Measurements from ENCODE around the gene MYO16.
"Not testable (repeated sequence)": the region's sequence is repeated elsewhere in the genome, so short reads cannot be mapped to it uniquely, and the experiment has no call there.

MYO16 gene

GRCh38 chr13:108983273-108983672 is 353.9 kb downstream of the MYO16 start:
- no peak for DNase-seq (ENCODE audit: low spot score)

- no peak for DNase-seq (ENCODE audit: low spot score)
Observed at GRCh38 chr13:108984251-108984920, 355.0 kb downstream of the MYO16 start.

DNA sequence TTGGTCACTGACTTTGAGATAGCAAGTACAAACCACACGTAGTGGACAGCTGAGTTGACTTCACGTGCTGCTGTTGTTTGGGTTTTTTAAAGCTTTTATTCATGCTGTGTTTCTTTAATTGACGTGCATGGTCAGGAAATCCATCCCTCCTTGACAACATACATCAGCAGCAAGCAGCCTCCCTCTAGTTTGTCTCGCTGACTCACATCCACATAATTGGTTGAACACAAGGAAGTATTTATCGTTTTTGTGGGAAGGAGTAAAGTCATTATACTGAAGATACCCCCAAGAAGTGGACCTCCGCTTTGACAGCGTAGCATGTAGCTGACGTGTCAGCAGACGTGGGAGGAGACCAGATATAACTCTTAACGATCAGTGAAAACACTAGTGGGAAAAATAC is 355.8 kb downstream of the MYO16 start:
- no peak for DNase-seq (ENCODE audit: low spot score)

- no peak for DNase-seq (ENCODE audit: low spot score)
Observed at GRCh38 chr13:108987517-108987916, 358.1 kb downstream of the MYO16 start.

DNA sequence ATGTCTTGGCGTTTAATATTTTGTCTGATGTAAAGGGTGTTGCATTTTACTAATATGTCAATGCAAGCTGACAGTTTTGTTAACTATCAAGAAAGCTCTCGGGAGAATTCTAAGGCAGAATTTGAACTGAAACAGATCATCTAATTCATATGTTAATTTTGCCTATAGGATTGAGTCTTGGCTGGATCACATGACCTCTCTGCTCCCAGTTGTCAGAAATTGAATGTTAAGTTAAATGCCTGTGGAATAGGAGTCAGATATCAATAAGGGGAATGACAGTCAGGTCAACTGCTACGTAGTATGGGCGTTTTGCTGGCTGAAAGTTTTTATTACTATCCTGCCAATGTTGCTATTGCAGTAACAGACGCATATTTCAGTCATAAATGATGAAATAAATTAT is 358.5 kb downstream of the MYO16 start:
- no peak for DNase-seq (ENCODE audit: low spot score)

GRCh38 chr13:108991416-108991815 is 362.0 kb downstream of the MYO16 start:
- not testable (repeated sequence) for DNase-seq (ENCODE audit: low spot score)

GRCh38 chr13:108993346-108993745 is 363.9 kb downstream of the MYO16 start:
- DNase-seq (ENCODE audit: low spot score), result no peak

DNA sequence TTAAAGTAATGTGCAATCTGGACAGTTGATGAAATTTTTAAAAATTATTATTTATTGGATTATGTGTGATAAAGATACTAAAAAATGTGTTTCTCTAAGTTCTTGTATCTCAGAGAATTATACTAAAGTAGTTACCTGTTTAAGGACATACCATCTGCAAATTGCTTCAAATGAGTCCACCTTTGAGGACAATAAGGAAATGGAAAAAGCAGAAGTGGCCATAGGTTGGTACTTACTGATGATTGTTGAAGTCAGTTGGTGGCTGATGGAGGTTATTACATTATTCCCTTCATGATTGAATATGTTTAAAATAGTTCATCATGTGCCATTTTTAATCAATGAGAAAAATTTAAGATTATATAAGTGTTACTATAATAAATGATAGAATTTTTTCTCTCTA is 367.0 kb downstream of the MYO16 start:
- DNase-seq (ENCODE audit: low spot score), result no peak

GRCh38 chr13:109000207-109000606 is 370.8 kb downstream of the MYO16 start:
- no peak for DNase-seq (ENCODE audit: low spot score)

- DNase-seq (ENCODE audit: low spot score), result no peak
Observed at GRCh38 chr13:109002934-109003333, 373.5 kb downstream of the MYO16 start.

DNA sequence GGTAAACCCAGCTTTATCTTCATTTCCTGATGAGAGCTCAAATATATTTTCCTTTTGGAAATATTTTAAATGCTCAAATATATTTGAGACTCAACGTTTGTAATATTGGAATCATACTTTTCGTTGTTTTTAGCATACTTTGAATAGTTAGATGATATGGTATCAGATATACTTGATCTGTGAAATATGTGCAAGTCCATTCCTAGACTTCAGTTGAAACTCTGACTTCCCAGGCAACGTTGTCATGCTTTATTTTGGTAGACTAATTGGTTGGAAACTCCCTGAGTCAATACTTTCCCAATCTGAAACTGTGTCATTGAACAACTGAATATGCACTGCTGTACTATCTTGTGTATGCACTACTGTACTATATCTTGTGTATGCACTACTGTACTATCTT is 378.5 kb downstream of the MYO16 start:
- DNase-seq (ENCODE audit: low spot score), result no peak

DNA sequence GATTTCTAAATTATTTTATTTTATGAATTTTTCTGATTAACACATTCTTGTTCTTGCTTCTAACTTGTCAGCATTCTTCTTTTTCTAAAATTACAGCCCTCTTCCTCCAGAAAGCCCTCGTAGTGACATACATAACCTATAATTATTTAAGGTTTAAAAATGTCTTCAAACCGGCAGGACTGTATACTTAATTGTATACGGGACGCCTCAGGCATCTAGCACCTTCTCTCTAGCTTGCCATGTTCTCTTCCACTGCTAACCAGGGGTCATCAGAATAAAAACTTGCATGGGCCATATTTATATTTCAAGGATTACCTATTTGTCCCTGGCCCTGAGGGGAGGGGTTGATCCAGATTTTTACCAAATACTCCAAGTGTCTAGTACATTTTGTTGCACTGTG is 380.3 kb downstream of the MYO16 start:
- DNase-seq (ENCODE audit: low spot score), result no peak

- no peak for DNase-seq (ENCODE audit: low spot score)
Observed at GRCh38 chr13:109010912-109011311, 381.5 kb downstream of the MYO16 start.

DNA sequence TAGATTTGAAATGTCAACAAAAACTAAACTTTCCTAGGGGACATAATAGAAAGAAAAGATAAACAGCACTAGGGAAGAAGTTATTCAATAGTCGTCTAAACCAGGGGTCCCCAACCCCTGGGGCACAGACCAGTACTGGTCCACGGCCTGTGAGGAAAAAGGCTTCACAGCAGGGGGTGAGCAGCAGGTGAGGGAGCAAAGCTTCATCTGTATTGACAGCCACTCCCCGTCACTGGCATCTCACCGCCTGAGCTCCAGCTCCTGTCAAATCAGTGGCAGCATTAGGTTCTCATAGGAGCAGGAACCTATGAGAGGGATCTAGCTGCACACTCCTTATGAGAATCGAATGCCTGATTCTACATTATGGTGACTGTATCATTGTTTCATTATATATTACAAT is 382.7 kb downstream of the MYO16 start:
- no peak for DNase-seq (ENCODE audit: low spot score)

DNA sequence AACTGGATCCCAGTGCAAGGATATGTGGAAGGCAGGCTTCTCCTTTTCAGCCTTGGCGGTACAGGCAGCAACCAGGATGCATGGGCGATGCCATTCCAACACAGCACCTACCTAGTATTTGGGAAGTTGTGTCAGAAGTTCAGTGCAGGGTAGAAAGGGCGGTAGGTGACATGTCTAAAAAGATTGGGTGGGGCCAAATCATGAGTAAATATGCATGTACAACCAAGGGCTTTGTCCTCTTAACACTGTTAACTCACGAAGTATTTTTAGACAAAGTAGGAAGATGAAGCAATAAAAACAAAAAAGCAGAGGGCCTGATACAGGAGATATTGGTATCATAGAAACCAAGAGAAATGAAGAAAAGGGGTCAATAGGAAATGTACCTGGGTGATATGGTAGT is 392.1 kb downstream of the MYO16 start:
- DNase-seq (ENCODE audit: low spot score), result no peak

DNA sequence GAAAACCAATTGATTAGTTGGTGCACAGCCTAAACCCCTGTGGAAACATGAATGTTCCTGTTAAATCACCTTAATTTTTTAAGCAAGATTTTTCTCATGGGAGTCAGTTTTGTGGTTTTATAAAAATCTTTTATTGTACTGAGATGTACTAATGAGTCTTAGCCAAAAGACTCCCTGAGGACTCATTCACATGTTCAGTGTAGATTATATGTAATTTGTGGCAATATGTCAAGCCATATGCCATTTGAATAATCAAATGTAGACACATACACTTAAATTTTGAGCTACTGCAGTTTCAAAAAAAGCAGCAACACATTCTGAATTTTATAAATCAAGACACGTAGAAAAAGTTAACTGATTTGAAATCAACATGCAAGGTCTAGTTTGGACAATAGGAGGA is 395.2 kb downstream of the MYO16 start:
- DNase-seq (ENCODE audit: low spot score), result no peak

DNA sequence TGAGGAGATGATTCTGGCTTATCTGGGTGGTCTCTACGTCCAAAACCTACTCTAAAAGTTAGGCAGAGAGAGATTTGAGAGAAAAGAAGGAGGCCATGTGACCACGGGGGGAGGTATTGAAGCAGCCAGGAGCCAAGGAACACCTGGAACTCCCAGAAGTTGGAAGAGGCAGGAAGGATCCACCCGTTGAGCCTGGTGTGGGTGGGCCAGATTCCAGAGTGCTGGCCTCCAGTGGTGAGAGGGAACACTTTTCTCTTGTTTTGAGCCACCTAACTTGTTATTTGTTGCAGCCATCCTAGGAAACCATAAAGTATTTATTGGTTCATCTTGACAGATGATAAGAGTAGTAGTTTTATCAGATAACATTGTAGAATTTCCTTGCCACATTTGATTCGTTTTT is 396.9 kb downstream of the MYO16 start:
- no peak for DNase-seq (ENCODE audit: low spot score)

DNA sequence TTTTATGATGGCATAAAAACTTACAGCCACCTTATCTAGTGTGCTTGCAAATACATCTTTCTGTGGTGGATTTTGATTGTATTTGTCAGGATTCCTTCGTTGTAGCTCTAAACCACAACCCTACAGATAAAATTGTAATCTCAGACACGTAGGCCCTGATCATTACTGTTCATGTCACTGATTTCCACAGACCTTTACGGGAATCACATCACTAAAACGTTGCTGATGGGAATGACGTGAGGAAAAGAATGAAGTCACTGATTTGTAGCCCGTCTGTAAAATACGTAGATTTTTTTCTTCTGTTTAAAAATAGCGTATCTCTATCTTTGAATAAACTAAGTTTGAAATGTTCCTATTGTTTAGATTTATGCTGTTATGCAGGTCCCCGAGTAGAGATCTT is 399.2 kb downstream of the MYO16 start:
- no peak for DNase-seq (ENCODE audit: low spot score)

- no peak for DNase-seq (ENCODE audit: low spot score)
Observed at GRCh38 chr13:109033090-109033489, 403.7 kb downstream of the MYO16 start.

- DNase-seq (ENCODE audit: low spot score), result no peak
Observed at GRCh38 chr13:109036078-109036780, 406.8 kb downstream of the MYO16 start.

- no peak for DNase-seq (ENCODE audit: low spot score)
Observed at GRCh38 chr13:109043636-109044035, 414.2 kb downstream of the MYO16 start.

DNA sequence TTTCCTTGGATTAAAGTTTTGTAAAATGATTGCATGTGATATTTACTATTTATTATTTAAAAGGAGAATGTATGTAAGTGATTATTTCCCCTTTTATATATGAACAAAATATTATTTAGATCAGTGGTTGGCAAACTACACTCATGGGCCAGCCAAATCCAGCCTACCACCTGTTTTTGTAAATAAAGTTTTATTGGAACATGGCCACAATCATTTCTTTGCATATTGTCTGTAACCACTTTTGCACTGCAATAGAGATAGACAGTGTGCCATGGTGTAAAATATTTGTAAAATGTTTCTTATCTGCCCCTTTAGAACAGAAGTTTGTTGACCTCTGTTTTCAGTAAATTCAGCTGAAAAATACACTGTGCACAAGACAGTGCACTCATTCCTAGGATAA is 426.4 kb downstream of the MYO16 start:
- no peak for DNase-seq (ENCODE audit: low spot score)

- no peak for DNase-seq (ENCODE audit: low spot score)
Observed at GRCh38 chr13:109058087-109058486, 428.7 kb downstream of the MYO16 start.

DNA sequence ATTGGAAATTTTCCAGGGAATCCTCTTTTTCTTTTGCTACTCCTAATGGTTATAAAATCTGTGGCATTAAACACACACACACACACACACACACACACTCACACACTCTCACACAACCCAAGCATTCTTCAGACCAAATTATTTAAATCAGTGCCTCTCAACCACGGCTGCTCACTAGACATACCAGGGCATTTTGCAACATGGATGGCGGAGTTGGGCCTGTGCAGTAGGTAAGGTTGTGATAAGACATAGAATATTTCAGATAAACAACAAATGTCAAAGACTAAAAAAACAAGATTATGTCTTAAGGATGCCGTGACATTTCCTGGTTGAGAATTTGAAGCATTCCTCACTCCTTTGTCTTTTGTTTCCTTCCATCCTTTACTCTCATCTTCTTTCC is 443.1 kb downstream of the MYO16 start:
- no peak for DNase-seq (ENCODE audit: low spot score)
